Measurements from ENCODE around the gene LMTK3.

Gene LMTK3

DNA sequence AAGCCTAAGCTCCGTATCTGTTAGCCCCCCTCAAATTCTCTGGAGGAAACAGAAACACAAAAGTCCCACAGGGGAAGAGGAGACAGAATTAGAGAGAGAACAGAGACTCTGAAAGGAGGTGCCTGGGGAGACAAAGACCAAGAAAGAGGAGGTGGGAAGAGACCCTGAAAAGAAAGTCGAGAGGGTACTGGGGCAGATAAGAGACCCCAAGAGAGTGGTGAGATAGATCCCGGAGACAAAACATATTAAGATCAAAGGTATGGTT, 66.8 kb downstream of the LMTK3 start:
- no peak for DNase-seq (ENCODE audit: low spot score)

DNA sequence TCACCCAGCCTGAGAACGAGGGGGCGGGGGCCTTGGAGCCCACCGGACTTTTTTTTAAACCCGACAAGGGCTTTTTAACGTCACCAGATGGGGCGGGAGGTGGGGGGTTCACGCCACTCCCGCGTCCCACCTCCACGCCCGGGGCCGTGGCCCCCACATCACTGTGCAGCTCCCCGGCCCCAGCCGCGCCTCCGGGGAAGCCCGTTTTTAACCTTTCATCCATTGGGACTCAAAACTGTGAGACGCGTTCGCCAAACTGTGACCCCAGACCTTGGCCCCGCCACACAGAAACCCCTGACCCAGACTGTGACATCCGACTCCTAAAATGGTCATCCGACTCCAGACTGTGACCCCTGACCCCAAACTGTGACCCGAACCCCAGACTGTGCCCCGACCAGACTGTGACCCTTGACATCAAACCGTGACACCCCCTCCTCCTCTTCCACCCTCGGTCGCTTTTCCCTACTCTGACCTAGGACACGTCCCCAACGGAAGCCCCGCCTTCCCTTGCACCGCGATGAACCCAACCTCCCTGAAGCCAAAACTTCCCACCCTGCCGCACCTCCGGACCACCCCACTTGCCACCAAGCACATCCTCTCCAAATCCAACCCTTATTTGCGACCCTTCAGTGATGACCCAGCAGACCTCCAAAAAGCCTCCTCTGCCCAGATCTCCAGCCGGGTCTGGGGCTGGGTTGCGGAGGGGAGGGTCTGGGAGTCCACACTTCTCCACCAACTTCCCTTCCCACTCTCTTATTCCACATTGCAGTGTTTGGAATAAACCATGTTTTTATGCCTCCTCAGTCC, 67.3 kb downstream of the LMTK3 start:
- no peak for DNase-seq (ENCODE audit: low spot score)

DNA sequence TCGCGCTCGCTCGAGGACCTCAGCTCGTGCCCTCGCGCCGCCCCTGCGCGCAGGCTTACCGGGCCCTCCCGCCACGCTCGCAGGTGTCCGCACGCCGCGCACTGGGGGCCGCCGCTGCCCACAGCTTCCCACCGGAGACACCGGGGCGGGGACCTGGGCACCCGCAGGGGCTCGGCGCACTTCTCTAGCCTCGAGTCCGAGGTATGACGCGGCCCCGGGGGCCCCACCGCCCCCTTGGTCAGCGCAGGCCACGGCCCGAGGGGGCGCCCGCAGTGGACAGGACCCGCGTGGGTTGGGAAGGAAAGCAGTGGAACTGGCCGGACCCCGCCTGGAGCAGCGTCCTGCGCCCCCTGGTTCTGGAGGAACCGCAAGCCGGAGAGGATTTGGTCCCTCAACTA, 67.9 kb downstream of the LMTK3 start:
- DNase-seq (ENCODE audit: low spot score): no peak

- DNase-seq (ENCODE audit: low spot score): no peak
Observed at GRCh38 chr19:48443256-48443655, 68.4 kb downstream of the LMTK3 start.

DNA sequence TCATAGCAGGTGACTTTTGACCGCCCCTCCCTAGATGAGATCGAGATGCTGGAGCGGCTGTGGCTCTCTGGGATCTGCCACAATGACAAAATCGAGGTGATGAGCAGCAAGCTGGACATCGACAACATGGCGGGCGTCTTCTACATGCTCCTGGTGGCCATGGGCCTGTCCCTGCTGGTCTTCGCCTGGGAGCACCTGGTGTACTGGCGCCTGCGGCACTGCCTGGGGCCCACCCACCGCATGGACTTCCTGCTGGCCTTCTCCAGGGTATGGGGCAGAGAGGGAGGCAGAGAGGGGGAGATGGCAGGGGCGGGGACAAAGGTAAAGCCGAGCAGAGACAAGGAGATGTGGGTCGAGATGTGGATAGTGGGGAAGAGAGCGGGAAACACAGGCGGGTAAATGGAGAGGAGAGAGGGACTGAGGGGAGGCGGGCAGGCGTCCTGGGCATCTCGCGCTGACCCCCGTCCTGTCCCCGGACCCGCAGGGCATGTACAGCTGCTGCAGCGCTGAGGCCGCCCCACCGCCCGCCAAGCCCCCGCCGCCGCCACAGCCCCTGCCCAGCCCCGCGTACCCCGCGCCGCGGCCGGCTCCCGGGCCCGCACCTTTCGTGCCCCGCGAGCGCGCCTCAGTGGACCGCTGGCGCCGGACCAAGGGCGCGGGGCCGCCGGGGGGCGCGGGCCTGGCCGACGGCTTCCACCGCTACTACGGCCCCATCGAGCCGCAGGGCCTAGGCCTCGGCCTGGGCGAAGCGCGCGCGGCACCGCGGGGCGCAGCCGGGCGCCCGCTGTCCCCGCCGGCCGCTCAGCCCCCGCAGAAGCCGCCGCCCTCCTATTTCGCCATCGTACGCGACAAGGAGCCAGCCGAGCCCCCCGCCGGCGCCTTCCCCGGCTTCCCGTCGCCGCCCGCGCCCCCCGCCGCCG, 69.3 kb downstream of the LMTK3 start:
- no peak for DNase-seq (ENCODE audit: low spot score)

DNA sequence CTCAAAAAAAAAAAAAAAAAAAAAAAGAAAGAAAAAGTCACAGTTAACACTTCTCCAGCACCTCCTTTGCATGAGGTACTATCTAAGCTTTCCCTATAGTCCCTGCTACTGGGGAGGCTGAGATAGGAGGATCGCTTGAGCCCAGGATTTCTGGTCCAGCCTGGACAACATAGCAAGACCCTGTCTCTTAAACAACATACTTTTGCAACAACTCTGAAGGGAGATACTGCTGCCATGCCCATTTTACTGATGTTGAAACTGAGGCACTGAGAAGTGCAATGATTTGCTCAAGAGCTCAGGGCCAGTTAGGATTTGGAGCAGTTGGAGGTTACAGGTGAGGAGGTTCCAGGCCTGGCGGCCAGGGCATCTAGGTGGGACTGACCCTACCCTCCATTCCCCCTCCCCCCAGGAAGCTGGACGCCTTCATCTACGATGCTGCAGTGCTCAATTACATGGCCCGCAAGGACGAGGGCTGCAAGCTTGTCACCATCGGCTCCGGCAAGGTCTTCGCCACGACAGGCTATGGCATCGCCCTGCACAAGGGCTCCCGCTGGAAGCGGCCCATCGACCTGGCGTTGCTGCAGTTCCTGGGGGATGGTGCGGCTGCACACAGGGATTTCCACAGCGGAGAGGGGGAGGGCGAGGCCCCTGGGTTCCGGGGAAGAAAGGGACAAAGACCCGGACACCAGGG, 70.1 kb downstream of the LMTK3 start:
- DNase-seq (ENCODE audit: low spot score): no peak

DNA sequence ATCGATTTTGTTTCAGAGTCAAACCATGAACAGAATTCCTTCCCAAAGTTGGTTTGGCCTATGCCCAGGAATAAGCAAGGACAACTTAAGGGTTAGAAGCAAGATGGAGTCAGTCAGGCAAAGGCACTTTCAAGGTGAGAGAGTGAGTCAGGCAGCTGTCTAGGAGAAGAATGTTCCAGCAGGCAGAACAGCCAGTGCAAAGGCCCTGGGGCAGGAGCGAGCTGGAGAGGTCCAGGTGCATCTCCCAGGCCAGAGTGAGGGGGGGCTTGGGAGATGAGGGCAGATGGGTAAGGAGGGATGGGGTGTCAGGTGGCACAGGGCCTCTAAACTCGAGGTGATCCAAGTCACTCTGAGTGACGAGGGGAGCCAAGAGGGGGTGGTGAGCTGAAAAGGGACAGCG, 75.0 kb downstream of the LMTK3 start:
- DNase-seq (ENCODE audit: low spot score): no peak
